Measurements from ENCODE around the gene CD1C. TPM values are rescaled to one million over a fixed set of nuclear protein-coding genes. Genes with fewer than 3 reads are reported as not detected.

The CD1C gene
- total and polyA plus RNA-seq, 2 donors (not counting 3 experiments of a cell fraction or from before 2014, with no cell fraction given) = not detected

DNA sequence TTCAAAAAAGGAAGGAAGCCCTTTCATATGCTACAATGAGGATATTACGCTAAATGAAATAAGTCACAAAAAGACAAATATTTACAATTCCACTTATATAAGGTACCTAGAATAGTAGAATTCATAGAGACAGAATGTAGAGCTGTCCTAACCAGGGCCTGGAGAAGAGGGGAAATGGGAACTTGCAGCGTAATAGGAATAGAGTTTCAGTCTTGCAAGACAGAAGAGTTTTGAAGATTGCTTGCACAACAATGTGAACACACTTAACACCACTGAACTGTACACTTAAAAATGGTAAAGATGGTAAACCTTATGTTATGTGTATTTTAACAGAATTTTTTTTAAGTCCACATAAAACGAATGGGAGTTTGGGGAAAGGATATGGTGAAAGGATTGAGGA lies 38.7 kb downstream of the CD1C start:
- Histone ChIP-seq H3K4me3 (replicated peaks in 1 of 3; ENCODE audit: insufficient read depth in 1 of 3, low read depth in 1 of 3, low read length in 3 of 3) (no peak overlapping the region), H3K4me1 (ENCODE audit: control insufficient read depth, extremely low read depth, insufficient read depth, low read length) (no peaks in the 10 kb centered on the region), H3K9me3 (replicated peaks; ENCODE audit: control insufficient read depth, insufficient read depth, low read length) (no peaks in the 10 kb centered on the region), H3K9me1 (replicated peaks; ENCODE audit: control insufficient read depth, extremely low read depth, insufficient read depth, low read length) (no peaks in the 10 kb centered on the region), H4K20me1 (replicated peaks; ENCODE audit: control insufficient read depth, extremely low read depth, insufficient read depth, low read length) (no peaks in the 10 kb centered on the region), H3K79me2 (ENCODE audit: control insufficient read depth, insufficient read depth, low read length) (no peaks in the 10 kb centered on the region), H3K9ac (replicated peaks; ENCODE audit: extremely low read depth, insufficient read depth, low read length) (no peak overlapping the region), H2AFZ (ENCODE audit: low read depth, low read length) (no peak overlapping the region), H3K27ac (ENCODE audit: insufficient read depth, low read depth, low read length) (no peak overlapping the region), H3K36me3 (ENCODE audit: control insufficient read depth in 2 of 2, extremely low read depth in 1 of 2, insufficient read depth in 2 of 2, low read length in 2 of 2) (no peaks in the 10 kb centered on the region), H3K4me2 (ENCODE audit: insufficient read depth, low read length) (no peak overlapping the region), H3K27me3 (ENCODE audit: control insufficient read depth in 2 of 2, insufficient read depth in 2 of 2, low read length in 2 of 2) (no peaks in the 10 kb centered on the region)
- POLR2A ChIA-PET = no interaction called here
- intact Hi-C loops (cut with micrococcal nuclease) (no loop called here), dilution Hi-C loops (cut with MboI; ENCODE audit: extremely low pct_ligation_motif_present, low sequenced_read_pairs) (no loop called here)
- CTCF ChIA-PET = no interaction called here
- FAIRE-seq (no peak), DNase-seq (ENCODE audit: low read depth, low spot score) (no peak)
- TF ChIP-seq, protein P1, sequence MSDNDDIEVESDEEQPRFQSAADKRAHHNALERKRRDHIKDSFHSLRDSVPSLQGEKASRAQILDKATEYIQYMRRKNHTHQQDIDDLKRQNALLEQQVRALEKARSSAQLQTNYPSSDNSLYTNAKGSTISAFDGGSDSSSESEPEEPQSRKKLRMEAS (IDR thresholded peaks at IDR 0.05; ENCODE audit: insufficient read depth, insufficient read length) = no peak
- TF ChIP-seq POLR2A (IDR thresholded peaks at IDR 0.05; ENCODE audit: low read depth, low read length) (no peak), FOS (IDR thresholded peaks at IDR 0.05; ENCODE audit: borderline replicate concordance, insufficient read depth, low read length) (no peak), EZH2 (IDR thresholded peaks at IDR 0.05; ENCODE audit: borderline replicate concordance, low read depth, low read length, severe bottlenecking) (no peak), GATA2 (IDR thresholded peaks at IDR 0.05; ENCODE audit: insufficient read depth, insufficient read length, low read depth, low read length) (no peak), MYC (IDR thresholded peaks at IDR 0.05; ENCODE audit: low read depth, low read length) (no peak), JUN (IDR thresholded peaks at IDR 0.05; ENCODE audit: borderline replicate concordance, insufficient read depth, insufficient read length, low read depth) (no peak), POLR2AphosphoS5 (IDR thresholded peaks at IDR 0.05; ENCODE audit: insufficient read depth, low read depth, low read length) (no peak)
- TF ChIP-seq, protein P2, sequence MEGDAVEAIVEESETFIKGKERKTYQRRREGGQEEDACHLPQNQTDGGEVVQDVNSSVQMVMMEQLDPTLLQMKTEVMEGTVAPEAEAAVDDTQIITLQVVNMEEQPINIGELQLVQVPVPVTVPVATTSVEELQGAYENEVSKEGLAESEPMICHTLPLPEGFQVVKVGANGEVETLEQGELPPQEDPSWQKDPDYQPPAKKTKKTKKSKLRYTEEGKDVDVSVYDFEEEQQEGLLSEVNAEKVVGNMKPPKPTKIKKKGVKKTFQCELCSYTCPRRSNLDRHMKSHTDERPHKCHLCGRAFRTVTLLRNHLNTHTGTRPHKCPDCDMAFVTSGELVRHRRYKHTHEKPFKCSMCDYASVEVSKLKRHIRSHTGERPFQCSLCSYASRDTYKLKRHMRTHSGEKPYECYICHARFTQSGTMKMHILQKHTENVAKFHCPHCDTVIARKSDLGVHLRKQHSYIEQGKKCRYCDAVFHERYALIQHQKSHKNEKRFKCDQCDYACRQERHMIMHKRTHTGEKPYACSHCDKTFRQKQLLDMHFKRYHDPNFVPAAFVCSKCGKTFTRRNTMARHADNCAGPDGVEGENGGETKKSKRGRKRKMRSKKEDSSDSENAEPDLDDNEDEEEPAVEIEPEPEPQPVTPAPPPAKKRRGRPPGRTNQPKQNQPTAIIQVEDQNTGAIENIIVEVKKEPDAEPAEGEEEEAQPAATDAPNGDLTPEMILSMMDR (IDR thresholded peaks at IDR 0.05; ENCODE audit: extremely low read depth in 1 of 2, insufficient read depth in 1 of 2, low read depth in 1 of 2, low read length in 2 of 2) = no peak
- no TSS peak for BruUV-seq (replicated peaks)
